GM06990 (cell line): ENCODE measurements around the gene MAML2.

ENCODE experiments used
- DNase-seq: peaks from one replicate; pipeline ENCODE4 v3.0.0-alpha.2; 2011; ENCODE audit not compliant: insufficient read length; ENCODE audit errors: extremely low read depth
- H3K27me3 ChIP-seq: replicated peaks from 2 replicates; pipeline ENCODE4 v1.6.0; 2011; ENCODE audit warnings: low read length; ENCODE audit not compliant: control insufficient read depth, insufficient read depth
- H3K36me3 ChIP-seq: 2 replicates; pipeline ENCODE4 v1.5.1; 2011; ENCODE audit warnings: low read length; ENCODE audit not compliant: control insufficient read depth, insufficient read depth
- H3K4me3 ChIP-seq: replicated peaks from 2 replicates; pipeline ENCODE4 v1.5.1; 2011; ENCODE audit warnings: low read depth, mild to moderate bottlenecking, control low read depth, low read length
- TF ChIP-seq, protein P1 (sequence below): IDR thresholded peaks from 2 replicates; pipeline ENCODE4 v1.5.1; 2011; ENCODE audit warnings: low read length, control low read depth, mild to moderate bottlenecking, inconsistent platforms; ENCODE audit not compliant: insufficient read depth, poor library complexity, severe bottlenecking

Gene MAML2

GRCh38 chr11:96075532-96075959 lies 267.4 kb downstream of the MAML2 start:
- no peak for DNase-seq
- Histone ChIP-seq H3K36me3 (no peaks in the 10 kb centered on the region), H3K4me3 (no peak overlapping the region; the same call in 1 of the 2 replicates), H3K27me3 (no peaks in the 10 kb centered on the region)
- TF ChIP-seq, protein P1, sequence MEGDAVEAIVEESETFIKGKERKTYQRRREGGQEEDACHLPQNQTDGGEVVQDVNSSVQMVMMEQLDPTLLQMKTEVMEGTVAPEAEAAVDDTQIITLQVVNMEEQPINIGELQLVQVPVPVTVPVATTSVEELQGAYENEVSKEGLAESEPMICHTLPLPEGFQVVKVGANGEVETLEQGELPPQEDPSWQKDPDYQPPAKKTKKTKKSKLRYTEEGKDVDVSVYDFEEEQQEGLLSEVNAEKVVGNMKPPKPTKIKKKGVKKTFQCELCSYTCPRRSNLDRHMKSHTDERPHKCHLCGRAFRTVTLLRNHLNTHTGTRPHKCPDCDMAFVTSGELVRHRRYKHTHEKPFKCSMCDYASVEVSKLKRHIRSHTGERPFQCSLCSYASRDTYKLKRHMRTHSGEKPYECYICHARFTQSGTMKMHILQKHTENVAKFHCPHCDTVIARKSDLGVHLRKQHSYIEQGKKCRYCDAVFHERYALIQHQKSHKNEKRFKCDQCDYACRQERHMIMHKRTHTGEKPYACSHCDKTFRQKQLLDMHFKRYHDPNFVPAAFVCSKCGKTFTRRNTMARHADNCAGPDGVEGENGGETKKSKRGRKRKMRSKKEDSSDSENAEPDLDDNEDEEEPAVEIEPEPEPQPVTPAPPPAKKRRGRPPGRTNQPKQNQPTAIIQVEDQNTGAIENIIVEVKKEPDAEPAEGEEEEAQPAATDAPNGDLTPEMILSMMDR: no peak

DNA sequence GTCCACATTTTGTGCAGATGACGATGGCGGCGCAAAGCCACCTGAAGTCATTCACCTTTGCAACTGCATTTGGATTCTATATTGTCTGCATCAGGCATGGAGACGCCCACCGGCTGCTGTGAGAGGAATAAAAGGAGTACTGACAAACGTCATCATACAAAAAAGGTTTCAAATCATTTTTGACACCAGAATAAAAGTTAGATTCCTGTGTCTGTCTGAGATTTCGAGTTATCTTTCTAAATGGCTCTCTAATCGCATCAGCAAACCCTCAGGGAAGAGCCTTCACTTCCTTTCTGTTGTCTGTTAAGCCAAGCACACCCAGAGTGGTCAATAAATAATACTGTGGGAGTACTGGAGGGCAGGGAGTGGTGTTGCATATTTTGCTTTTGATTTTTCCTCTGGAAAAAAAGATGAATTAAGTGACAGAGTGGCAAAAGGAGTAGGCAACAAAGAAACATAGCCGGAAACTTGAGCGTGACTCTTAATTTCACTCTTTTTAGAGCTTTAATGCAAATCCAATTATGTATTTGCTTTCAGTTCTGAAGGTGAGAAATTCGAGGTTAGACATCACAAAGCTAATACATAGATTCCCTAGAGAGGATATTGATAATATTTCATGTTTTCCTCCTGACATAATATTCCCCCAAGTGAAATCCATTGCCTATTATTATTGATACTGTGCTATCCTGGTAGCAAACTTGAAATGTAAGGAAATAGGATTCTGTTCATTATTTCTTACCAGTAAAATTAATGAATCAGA lies 268.3 kb downstream of the MAML2 start:
- TF ChIP-seq, protein P1: no peak
- H3K36me3 ChIP-seq: no peaks in the 10 kb centered on the region
- no peak for DNase-seq

DNA sequence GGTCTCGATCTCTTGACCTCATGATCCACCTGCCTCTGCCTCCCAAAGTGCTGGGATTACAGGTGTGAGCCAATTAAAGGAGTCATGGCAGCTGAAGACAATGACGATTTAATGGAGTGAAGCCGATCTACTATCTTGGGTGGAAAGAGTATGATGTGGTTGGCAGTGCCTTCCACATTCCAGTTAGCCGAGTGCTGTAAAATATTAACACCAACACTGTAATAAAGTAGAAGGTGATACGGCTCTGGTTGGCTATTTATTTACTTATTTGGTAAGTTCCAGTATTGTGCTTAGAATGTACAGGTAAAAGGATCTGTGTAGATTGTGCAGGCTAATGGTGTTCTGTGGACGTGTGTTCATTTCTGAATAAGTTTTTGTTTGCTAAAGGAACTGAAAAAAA lies 269.5 kb downstream of the MAML2 start:
- no peak for DNase-seq
- H3K4me3 ChIP-seq: no peak overlapping the region
- H3K36me3 ChIP-seq: no peaks in the 10 kb centered on the region
- no peaks in the 10 kb centered on the region for H3K27me3 ChIP-seq
- TF ChIP-seq, protein P1: no peak

More for the DNA sequence above, 268.3 kb downstream of the MAML2 start:
- Histone ChIP-seq H3K27me3 (no peaks in the 10 kb centered on the region), H3K4me3 (no peak overlapping the region)

GRCh38 chr11:96072592-96072991 lies 270.4 kb downstream of the MAML2 start:
- no peak for DNase-seq

GRCh38 chr11:96070453-96070852 lies 272.5 kb downstream of the MAML2 start:
- no peak for DNase-seq
- no peaks in the 10 kb centered on the region for H3K36me3 ChIP-seq
- H3K4me3 ChIP-seq: no peak overlapping the region
- no peaks in the 10 kb centered on the region for H3K27me3 ChIP-seq
- TF ChIP-seq, protein P1: no peak

More at GRCh38 chr11:96072592-96072991, 270.4 kb downstream of the MAML2 start:
- Histone ChIP-seq H3K27me3 (no peaks in the 10 kb centered on the region), H3K4me3 (no peak overlapping the region), H3K36me3 (no peaks in the 10 kb centered on the region)
- TF ChIP-seq, protein P1: no peak
